ENCODE results near the gene TRAPPC10.
"Not testable (repeated sequence)": the region's sequence is repeated elsewhere in the genome, so short reads cannot be mapped to it uniquely, and the experiment has no call there.

Gene TRAPPC10

DNA sequence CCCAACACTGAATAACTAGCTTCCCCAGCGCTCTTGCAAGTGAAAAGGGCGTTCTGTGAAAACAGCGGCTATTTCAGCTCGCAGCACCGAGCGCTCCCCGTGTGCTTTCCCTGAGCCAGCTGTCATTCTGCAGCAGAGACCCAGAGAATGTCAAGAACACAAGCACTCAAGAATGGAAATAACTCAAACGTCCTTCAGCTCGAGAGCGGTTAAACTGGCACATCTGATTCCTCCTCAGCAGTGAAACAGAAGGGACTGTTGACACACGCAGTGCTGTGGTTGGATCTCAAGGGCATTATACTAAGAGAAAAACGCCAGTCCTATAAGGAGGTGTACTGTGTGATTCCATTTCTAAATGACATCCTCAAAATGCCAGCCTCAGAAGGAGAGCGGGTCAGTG, 86.9 kb downstream of the TRAPPC10 start:
- not testable (repeated sequence) for DNase-seq

DNA sequence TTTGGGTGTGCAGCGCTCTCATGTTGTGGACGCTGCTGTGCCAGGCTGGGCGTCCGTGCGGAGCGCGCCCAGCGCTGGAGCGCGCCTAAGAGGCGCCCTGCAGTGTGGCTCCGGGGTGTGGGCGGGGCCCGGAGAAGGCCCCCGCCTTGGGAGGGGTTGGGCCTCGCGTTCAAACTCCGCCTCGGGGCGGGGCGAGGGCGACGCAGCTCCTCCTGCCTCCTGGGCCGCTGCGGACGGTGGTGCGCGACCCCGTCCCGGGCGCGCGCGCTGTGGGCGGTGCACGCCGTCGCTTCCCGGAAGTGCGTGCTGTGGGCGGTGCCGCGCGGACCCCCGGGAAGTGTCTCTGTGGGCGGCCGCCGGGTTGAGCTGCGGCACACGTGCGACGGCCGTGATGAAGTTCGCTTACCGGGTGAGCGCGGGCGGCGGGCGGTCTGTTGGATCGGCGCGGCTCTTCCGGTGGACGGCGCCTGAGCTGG, 95.0 kb downstream of the TRAPPC10 start, which contains the start of gene PWP2:
PWP2 (plus strand) TSS at position 374 of the 476 bp plus-strand sequence; CDS start at position 392, 18 bp downstream.
- DNase-seq: not testable (repeated sequence)

DNA sequence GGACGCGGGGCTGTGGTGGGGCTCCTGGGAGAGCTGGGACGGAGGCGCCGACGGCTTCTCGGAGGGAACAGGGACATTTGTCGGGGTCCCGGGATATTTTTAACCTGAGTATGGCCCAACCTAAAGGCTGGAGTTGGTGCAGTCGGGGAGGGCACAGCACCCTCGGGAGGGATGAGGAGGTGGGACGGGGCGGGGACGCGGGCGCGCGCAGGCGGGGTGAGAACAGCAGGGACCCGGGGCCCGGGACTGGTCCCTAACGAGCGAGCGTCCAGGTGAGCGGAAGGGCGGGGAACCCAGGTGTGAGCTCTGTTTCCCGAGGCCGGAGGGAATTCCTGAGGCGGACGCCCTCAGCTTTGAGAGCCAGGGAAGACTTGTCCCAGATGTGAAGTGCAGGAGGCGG, 95.5 kb downstream of the TRAPPC10 start:
- not testable (repeated sequence) for DNase-seq

DNA sequence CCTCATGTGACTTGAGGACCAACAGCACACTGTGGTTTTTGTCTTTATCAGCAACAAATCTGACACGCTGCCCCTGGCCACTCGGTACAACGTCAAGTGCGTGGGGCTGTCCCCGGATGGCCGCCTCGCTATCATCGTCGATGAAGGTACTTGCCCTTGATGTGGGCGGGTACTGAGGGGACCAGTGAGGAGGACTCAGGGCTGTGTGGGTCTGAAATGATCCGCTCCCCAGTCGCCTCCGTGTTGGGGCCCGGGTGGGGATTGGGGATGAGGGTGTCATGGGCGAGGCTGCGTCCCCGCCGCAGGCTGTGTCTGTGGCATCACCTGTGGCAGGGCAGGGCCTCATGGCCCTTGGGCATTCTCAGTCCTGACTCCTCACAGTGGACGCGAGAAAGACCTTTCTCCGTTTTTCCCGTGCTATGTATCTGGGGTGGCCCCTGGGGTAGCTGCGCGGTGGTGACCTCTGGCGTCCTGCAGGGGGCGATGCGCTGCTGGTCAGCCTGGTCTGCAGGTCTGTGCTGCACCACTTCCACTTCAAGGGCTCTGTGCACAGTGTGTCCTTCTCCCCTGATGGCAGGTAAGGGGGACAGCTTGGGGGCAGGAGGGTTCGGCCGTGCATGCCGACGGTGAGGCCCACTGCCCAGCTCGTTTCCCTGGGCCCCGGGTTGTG, 101.7 kb downstream of the TRAPPC10 start:
- not testable (repeated sequence) for DNase-seq

DNA sequence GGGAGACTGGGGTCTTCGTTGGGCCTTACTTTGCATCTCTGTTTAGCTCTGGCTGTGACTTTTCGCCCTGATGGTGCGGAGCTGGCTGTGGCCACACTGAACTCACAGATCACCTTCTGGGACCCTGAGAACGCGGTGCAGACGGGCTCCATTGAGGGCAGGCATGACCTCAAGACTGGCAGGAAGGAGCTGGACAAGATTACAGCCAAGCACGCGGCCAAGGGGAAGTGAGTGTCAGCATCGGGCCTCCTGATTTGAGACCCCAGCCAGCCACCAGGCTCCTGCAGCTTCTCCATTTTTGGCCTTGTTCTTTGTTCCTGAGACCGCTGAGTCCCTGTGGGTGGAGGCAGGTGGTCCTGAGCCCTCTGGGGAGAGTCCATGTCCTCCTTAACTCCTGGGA, 110.0 kb downstream of the TRAPPC10 start:
- DNase-seq: not testable (repeated sequence)

DNA sequence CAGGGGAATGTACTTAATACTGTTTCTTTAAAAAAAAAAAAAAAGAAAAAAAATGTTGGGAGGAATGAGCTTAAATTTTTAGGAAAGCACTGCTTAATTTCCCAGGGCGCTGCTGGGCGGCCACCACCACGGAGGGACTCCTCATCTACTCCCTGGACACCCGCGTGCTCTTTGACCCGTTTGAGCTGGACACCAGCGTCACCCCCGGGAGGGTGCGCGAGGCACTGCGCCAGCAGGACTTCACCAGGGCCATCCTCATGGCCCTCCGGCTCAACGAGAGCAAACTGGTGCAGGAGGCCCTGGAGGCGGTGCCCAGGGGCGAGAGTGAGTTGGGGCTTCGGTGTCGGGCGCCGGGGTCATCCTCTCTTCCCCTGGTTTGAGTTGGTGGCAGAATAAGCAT, 115.7 kb downstream of the TRAPPC10 start:
- DNase-seq: not testable (repeated sequence)

DNA sequence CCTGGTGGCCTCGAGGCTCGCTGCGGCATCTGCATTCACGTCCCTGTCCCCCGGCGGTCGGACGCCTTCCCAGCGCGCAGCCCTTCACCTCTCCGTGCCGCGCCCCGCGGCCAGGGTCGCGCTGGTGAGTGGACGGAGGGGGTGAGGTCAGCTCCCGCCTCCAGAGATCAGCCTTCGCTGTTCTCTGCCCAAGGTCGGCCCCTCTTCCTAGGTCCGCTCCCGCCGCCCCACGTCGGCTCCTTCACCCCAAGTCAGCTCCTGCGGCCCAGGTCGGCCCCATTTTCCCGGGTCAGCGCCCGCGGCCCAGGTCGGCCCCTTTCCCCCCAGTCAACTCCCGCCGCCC, 121.6 kb downstream of the TRAPPC10 start:
- DNase-seq: not testable (repeated sequence)

DNA sequence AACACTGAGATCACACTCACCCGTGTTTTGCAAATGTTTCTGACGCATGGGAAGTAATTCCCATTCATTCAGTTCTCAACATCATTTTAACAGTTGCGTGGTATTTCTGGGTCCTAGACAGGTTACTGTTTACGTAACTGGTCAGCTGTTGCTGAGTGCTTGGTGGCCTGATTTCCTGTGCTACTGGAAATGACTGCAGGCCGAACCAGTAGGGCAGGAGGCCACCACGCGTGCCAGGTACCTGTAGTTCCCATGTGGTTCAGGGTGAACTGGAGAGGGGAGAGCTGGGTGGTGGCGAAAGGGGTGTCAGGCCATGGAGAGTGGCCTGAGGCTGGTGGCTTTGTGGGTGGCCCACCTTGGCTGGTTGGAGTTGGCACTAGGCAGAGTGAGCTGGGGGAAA, 122.6 kb downstream of the TRAPPC10 start:
- DNase-seq: not testable (repeated sequence)

DNA sequence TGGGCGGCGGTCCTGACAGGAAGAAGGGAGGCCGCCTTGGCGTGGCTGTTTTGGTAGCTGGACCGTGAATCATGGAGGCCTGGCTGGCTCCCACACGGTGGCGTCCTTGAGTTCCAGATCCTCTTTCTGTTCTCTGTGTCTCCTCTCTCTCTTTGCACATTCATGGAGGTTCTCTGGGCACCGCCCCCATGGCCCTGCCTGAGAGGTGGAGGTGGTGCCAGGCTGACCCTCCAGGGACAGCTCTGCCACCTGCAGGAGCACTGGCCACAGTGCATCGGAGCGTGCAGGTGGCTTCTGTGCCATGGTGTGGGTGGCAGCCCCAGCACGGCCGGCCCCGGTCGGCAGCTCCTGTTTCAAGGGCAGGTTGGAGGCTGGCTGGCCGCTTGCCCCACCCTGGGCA, 125.9 kb downstream of the TRAPPC10 start:
- not testable (repeated sequence) for DNase-seq

DNA sequence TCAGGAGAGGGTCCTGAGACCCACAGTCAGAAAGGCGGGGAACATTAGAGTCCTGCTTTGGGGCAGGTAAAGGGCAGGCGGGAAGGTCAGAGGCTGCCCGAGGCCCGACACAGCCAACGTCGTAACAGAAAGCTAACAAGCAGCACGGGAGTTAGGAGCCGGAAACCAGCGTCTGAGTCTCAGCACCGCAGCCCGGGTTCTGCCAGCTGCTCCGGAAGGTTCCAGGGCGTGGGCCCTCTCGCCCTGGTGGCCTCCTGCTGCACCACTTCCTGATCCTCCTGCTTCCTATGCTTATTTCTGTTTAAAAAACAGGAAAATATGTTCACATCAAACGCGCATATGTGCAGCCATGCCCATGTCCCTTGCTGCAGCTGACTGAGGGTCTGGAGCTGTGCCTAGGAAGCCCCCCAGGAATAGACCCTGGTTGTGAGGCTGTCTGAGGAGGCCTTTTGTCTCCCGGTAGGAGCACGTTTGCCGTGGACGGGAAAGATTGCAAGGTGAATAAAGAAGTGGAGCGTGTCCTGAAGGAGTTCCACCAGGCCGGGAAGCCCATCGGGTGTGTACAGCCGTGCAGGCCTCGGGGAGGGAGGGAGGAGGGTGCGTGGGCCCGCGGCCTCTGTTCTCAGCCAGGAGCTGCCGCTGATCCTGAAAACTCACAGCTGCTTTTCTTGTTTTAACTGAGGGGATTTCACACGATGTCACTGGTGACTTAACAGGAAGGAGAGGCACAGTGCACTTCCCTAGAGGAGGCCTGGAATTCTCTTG, 127.9 kb downstream of the TRAPPC10 start:
- DNase-seq: not testable (repeated sequence)

DNA sequence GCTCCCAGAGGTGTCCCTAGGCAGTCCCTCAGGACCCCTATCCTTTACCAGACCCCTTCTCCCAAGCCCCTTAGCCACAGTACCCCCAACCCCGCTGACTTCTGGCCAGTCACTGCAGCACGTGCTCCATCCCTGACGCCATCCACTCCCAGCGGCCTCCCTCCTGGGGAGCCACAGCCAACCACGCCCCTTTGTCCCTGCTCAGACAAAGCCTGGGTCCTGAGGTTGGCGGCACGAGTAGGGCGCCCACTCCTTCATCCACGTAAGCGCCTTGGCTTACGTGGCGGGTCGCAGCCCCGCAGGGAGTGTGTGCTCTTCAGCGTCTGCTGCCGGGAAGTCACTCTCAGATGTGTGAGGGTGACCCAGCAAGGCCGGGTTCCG, 128.4 kb downstream of the TRAPPC10 start:
- DNase-seq: not testable (repeated sequence)

DNA sequence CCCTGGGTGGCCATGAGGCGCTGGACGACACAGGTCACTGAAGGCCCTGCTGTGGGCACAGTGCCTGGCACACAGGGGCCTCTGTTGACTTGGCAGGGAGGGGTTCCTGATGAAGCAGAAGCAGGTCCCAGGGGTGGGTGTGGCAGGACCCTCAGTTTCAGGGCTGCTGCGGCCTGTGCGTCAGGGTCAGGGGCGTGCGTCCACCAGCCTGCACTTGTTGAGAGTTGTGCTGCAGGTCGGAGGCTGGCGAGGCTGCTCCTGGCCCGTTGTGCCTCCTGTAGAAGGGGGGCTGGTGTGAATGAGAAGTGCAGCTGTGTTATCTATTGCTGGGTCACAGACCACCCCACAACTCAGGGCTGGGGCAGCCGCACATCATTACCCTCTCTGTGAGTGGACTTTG, 130.4 kb downstream of the TRAPPC10 start:
- DNase-seq: not testable (repeated sequence)

DNA sequence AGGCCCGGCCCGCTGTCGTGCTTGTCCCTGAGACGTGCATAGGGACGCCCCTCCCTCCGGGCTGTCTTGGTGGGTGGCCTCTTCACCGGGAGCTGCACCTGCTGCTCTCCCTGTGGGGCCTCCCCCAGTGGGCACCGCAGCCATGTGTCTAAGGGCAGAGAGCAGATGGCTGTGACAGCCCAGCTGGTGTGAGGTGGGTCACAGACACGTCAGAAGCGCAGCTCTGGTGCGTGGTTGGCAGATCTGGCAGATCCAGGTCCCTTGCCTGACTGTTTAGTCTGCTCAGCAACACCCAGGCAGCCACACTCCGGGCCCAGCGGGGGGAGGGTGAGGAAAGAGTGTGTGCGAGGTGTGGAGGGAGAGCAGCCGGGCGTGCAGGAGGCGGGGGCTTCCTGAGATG, 131.3 kb downstream of the TRAPPC10 start:
- not testable (repeated sequence) for DNase-seq

DNA sequence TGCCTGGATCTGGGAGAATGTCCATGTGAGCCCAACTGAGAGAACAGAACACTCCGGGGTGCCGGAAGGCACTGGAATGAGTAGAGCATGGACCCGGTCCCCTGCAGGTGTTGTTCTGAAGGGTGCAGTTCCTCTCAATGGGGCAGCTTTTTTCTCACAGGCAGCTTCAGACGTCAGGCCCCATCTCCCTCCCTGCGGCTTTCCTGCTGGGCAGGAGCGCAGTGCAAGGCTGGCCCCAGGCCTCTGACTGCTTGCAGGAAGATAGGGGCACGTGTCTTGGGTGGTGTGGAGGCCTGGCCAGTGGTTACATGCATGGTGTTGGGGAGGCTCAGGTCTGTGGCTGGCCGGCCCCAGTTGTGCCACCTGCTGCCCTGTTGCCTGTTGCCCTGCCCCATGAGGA, 131.9 kb downstream of the TRAPPC10 start:
- DNase-seq: not testable (repeated sequence)

DNA sequence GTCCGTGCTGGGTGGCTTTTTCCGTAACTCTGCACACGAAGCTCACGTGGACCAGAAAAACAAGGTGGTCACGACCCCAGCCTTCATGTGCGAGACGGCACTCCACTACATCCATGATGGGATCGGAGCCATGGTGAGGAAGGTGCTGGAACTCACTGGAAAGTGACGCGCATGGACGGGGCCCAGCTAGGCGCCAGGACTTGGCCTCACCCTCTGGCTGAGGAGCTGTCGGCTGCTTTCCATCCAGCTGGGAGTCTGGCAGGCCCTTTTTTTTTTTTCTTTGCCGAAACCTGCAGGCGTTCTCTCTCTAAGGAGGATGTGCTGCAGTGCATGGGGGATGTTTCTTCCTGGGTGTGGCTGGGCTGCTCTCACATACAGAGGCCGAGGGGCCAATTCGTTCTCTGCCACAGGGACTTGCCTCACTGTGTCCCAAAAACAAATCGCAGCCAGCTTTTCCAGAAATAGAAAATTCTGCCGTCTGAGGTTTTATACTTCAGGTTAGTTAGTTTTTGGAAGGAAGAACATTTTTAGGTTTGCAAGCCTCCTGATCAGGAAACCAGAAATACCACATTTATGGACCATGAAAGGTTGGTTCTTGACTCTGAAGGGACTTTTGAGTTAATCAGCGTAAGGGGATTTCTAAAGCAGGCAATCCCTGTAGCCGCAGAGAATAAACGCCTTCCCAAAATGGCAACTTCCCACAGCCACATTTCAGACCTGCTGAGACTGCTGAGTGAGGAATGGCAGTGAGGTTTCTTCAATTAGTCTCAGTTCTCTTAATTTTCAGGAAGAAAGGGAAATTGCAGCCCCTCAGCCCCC, 132.9 kb downstream of the TRAPPC10 start:
- DNase-seq: not testable (repeated sequence)

DNA sequence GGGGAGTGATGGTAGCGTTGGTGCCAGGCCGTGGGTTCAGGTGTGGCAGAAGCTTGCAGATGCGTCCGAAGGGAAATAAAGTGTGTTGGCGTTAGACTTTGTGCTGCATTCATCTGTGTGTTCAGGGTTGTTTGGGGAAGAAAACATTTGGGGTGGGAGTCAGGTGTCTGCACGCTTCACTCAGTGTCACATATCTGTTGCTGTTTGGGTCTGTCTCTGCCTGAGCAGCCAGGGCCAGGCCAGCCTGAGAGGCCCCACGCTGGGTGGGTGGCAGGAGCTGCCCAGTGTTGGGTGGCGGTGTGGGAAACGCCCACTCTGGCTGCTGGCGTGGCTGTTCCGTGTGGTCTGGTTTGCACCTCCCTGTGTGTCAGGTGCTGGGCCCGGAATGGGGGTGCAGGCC, 133.5 kb downstream of the TRAPPC10 start:
- not testable (repeated sequence) for DNase-seq

DNA sequence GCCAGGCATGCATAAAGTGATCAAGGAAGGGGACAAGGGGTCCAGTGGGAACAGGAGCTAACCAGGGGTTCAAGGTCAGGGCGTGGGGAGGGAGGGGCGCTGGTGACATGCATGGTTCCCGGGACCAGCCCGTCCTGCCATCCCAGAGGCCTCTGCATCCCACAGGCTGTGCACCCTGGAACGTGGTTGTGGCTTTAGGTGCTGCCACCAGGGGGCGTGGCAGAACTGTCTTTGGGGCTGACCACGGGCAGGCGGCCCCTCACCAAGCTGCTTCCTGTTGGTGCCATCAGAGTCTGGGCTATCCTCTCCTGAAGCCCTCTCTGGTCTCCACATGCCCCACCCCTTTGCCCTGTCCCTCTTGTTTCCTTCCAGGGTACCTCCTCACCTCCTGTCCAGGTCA, 135.0 kb downstream of the TRAPPC10 start:
- DNase-seq: not testable (repeated sequence)

DNA sequence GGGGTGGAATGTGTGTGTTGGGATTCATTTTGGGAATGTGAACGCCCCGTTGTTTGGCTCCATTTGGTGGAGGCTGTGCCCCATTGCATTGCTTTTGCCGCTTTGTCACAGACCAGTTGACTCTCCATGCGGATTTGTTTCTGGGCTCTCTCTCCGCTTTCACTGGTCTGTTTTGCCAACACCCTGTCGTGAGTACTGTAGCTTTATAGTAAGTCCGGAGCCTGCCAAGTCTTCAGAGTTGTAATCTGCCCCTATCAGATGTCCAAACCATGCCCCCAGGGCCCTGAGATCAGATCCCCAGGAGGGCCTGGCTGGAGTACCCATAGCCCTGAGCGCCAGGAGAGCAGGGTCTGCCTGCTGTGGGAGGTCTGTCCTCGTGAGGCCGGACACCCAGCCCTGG, 138.1 kb downstream of the TRAPPC10 start:
- not testable (repeated sequence) for DNase-seq

DNA sequence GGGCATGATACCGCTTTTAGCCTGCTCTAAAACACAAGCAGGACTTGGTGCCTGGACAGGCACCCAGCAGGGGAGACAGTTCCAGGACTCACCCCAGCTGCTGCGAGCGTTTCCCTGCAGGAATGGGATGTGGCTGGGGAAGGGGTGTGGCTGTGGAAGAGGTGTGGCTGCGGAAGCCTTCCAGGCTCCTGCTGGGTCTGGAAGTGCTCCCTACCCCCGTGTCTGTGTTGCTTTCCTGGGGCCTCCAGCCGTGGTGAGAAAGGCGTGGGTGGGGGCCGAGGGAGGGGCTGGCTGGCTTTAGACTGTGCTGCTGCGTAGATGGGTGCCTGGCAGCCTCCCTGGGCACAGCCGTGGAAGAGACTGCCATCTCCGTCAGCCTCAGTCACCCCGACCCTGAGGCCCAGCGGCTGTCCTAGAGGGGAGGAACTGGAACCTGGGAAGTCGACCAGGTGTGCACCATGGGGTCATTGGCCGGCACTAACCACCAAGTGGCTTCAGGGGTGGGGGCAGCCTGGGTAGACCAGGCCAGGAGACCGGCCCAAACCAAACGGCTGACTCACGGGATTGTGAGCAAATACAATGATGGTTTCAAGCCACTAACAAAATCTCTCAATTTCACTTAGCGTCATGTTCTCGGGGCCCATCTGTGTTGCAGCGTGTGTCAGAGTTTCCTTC, 141.2 kb downstream of the TRAPPC10 start:
- DNase-seq: not testable (repeated sequence)

DNA sequence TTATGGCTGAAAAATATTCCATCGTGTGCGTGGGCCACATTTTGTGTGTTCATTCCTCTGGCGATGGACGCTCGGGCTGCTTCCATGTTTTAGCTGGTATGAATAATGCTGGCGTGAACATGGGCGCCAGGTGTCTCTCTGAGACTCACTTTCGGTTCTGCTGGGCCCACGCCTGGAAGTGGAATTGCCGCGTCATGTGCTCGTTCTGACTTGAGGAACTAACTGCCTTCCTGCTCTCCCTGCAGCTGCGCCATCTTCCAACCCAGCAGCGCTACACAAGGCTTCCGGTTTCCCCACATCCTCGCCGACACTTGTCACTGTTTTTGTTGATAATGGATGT, 141.8 kb downstream of the TRAPPC10 start:
- not testable (repeated sequence) for DNase-seq

DNA sequence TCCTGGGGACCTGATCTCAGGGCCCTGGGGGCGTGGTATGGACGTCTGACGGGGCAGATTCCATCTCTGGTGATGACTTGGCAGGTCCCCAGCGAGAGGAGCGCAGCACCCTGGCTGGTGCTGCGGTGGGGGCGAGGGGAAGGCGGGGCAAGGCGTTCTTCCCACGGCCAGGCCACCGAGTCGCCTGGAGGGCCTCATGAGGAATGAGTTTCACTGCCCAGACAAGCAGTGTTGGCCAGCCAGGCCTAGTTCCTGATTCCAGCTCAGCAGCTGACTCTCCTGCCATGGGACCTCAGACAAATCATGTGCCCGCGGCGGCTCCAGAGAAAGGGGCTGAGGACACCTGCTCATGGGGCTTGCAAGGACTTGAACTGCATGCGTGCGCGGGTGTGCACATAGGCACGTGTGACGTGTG, 142.7 kb downstream of the TRAPPC10 start:
- not testable (repeated sequence) for DNase-seq

DNA sequence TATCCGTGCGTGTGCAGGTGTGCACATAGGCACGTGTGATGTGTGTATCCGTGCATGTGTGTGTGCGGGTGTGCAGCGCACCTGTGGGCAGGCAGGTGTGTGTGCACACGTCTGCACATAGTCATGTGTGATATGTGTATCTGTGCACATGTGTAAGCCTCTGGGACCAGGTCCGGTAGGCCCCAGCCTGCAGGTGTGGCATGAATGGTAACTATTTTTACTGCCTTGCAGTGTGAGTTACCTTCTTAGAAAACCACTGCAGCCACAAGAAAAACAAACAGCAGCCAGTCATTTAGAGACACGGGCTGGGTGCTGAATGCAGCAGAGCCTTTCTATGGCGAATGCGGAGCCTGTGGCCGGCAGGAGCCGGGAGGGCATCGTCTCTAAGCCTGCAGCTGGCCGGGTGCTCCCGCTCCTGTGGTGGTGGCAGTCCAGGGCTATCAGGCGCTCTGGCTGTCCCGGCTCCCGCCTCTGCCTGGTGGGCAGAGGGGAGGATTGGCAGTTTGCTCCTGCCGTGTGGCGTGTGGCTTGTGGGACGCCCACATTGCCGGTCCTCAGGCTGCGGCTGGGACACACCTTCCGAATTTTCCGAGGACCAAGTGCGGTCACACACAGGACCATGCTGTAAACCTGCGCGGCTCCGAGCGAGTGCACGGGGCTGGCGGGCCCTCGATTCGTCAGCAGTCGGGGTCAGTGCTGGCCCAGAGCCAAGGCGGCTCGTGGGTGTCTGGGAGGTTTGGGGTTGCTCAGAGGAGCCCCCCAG, 143.3 kb downstream of the TRAPPC10 start:
- DNase-seq: not testable (repeated sequence)
